ENCODE measurements around the gene XYLT1. TPM values are rescaled to one million over a fixed set of nuclear protein-coding genes. Genes with fewer than 3 reads are reported as not detected.

Gene XYLT1, protein sequence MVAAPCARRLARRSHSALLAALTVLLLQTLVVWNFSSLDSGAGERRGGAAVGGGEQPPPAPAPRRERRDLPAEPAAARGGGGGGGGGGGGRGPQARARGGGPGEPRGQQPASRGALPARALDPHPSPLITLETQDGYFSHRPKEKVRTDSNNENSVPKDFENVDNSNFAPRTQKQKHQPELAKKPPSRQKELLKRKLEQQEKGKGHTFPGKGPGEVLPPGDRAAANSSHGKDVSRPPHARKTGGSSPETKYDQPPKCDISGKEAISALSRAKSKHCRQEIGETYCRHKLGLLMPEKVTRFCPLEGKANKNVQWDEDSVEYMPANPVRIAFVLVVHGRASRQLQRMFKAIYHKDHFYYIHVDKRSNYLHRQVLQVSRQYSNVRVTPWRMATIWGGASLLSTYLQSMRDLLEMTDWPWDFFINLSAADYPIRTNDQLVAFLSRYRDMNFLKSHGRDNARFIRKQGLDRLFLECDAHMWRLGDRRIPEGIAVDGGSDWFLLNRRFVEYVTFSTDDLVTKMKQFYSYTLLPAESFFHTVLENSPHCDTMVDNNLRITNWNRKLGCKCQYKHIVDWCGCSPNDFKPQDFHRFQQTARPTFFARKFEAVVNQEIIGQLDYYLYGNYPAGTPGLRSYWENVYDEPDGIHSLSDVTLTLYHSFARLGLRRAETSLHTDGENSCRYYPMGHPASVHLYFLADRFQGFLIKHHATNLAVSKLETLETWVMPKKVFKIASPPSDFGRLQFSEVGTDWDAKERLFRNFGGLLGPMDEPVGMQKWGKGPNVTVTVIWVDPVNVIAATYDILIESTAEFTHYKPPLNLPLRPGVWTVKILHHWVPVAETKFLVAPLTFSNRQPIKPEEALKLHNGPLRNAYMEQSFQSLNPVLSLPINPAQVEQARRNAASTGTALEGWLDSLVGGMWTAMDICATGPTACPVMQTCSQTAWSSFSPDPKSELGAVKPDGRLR
- 10 to 100 TPM; 14.4 to 31.3 TPM for total RNA-seq

DNA sequence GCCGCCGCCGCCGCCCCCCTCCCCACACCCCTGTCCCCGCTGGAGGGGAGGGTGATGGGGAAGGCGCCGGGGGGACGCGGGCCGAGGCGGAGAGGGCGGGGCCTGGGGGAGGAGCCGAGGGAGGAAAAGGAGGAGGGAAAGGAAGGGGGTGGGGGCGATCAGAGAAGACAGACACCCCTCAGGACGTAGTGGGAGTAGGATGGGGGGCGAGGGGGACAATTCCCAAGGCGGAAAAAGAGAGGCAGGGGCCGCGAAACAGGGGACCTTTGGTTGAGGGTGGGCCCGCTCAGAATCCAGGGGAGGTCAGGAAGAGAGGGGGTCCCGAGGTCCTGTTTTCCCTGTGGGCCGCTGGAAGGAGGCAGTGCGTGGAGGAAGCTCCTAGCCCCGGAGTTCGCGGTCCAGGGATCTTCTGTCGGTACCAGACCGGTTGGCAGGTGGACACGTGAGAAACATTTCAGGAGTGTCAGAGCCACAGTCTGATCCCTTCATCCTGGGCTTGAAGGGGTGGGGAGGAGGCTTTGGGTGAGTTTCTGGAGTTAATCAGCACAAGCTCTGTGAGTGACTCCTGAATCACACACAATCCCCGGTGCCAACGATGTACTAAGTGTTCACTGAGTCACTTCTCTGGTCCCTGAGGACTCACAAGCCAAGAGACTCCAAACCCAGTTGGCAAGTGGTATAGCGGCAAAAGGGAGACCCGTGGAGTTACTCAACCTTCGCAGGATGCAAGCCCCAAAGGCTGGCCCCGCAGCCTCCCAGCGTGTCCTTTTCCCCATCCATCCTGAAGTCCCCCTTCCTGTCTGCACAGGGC lies at the start of gene XYLT1:
Gene XYLT1, minus strand, starts transcription at position 53 of the 811 bp plus-strand sequence. CDS start 164 bp downstream, outside the sequence.
- H3K4me3 ChIP-seq, result peak within 1 kb of the TSS; percentile 57 to 69
- DNase-seq (ENCODE audit: low spot score), result peak; percentile 94
- TF ChIP-seq, protein P1, sequence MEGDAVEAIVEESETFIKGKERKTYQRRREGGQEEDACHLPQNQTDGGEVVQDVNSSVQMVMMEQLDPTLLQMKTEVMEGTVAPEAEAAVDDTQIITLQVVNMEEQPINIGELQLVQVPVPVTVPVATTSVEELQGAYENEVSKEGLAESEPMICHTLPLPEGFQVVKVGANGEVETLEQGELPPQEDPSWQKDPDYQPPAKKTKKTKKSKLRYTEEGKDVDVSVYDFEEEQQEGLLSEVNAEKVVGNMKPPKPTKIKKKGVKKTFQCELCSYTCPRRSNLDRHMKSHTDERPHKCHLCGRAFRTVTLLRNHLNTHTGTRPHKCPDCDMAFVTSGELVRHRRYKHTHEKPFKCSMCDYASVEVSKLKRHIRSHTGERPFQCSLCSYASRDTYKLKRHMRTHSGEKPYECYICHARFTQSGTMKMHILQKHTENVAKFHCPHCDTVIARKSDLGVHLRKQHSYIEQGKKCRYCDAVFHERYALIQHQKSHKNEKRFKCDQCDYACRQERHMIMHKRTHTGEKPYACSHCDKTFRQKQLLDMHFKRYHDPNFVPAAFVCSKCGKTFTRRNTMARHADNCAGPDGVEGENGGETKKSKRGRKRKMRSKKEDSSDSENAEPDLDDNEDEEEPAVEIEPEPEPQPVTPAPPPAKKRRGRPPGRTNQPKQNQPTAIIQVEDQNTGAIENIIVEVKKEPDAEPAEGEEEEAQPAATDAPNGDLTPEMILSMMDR (IDR thresholded peaks at IDR 0.05), result no peak
- no peaks in the 10 kb centered on the region for H3K9me3 ChIP-seq
- H3K27ac ChIP-seq, result peak within 1 kb of the TSS; percentile 83 to 95
- H3K27me3 ChIP-seq, result no peaks in the 10 kb centered on the region
- H3K36me3 ChIP-seq, result peaks cover 9% of the 10 kb centered on the region
- H3K4me1 ChIP-seq, result peaks cover 0 to 39% of the 10 kb centered on the region in 2 donors

DNA sequence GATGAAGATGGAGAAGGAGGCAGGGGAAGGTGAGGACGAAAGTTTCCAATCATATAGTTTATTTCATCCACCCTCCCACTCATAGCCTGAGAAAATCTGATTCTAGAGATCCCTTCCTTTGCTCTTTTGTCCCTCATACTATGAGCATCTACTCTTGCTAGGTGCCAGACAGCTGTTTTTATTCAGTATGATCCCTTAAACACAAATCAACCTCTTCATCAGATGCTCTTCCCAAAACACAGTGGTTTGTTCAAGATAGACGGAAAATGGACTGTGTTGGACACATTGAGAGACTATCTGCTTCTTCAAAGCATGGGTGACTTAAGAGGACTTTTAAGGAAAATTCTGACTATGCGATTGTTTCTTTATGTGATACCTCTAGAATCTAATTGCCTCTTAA lies 49.4 kb upstream of the XYLT1 start:
- Histone ChIP-seq H3K4me3 (no peak overlapping the region), H3K36me3 (no peaks in the 10 kb centered on the region), H3K27me3 (no peaks in the 10 kb centered on the region), H3K4me1 (no peaks in the 10 kb centered on the region), H3K27ac (no peak overlapping the region), H3K9me3 (no peaks in the 10 kb centered on the region)
- no peak for DNase-seq (ENCODE audit: low spot score)
- TF ChIP-seq, protein P1 (IDR thresholded peaks at IDR 0.05), result no peak

DNA sequence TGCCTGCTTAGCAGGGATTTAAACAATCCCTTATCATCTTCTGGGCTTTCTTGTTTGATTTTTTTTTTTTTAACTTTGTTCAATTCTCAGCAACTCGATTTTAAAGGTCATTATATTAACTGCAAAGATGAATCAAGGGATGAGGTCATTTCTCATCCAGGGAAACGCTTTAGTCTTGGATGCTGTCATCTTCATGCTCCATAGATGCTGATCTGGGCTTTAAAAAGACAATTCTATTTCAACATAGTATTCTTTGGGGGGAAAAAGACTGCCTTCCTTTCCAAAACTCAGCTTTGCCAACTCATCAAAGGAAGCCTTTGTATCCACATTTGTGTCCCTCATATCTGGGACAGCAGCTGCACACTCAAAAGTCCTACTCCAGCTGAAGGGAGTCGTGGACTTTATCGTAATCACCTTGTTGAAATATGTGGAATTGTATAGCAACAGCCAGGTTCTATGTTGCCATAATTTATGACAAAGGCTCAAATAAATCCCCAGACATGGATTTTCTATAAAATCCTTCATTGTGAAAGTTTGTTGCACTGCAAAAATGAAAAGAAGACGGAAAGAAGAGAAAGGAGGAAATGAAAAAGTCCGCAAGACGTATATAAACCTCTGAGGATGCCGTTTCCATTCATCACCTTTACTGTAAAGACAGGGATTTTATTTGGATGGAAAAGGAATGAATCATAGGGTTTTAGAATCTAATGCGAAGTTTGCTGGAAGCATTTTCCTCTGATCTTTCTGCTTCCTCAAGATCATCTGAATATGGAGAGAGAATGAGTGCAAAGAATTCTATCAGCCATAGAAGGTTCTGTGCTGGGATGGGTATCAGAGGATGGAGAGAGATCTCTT lies 48.6 kb upstream of the XYLT1 start:
- no peak overlapping the region for H3K27ac ChIP-seq
- H3K4me1 ChIP-seq, result no peaks in the 10 kb centered on the region
- H3K36me3 ChIP-seq, result no peaks in the 10 kb centered on the region
- no peak for DNase-seq (ENCODE audit: low spot score)
- no peaks in the 10 kb centered on the region for H3K27me3 ChIP-seq
- no peaks in the 10 kb centered on the region for H3K9me3 ChIP-seq
- TF ChIP-seq, protein P1 (IDR thresholded peaks at IDR 0.05), result no peak
- H3K4me3 ChIP-seq, result no peak overlapping the region

DNA sequence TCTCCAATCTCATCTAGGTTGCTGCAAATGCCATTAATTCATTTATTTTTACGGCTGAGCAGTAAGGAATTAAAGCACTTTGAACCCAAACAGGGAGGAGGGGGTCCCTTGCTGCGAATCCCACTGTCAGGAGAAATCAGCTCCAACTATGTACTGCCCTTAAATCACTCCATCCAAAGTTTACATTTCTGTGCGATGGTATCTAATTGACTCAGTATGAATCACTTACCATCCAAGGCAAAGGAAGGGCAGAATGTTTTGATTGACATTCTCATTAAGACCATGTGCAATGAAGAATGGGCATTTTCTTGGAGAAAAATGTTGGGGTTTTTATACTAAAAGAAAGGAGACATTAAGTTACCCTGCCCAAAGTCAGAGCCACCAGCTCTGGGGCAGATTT lies 47.7 kb upstream of the XYLT1 start:
- Histone ChIP-seq H3K36me3 (no peaks in the 10 kb centered on the region), H3K4me1 (no peaks in the 10 kb centered on the region), H3K27ac (no peak overlapping the region), H3K4me3 (no peak overlapping the region), H3K9me3 (no peaks in the 10 kb centered on the region), H3K27me3 (no peaks in the 10 kb centered on the region)
- TF ChIP-seq, protein P1 (IDR thresholded peaks at IDR 0.05), result no peak
- DNase-seq (ENCODE audit: low spot score), result no peak
